OCI-LY7 (cell line): ENCODE results near the gene MYADM. TPM values are rescaled to one million over a fixed set of nuclear protein-coding genes. Genes with fewer than 3 reads are reported as not detected.
A peak's percentile ranks its signal among the peaks of the same experiment; 100 is the strongest.

Experiments used
- Bru-seq: library from RNA; stranded (reverse); fragments of 400-500 nt; gene quantifications from one replicate; lab custom pipeline; 2021; lab: Mats Ljungman, UMichigan
- BruChase-seq, 2 experiments: library from RNA; stranded (reverse); fragments of 400-500 nt; gene quantifications; one replicate each; lab custom pipeline; 2021; lab: Mats Ljungman, UMichigan
- BruUV-seq: library from RNA; stranded (reverse); fragments of 400-500 nt; replicated peaks from 2 replicates; lab custom pipeline; 2021; lab: Mats Ljungman, UMichigan
- CTCF ChIA-PET: fragments of 300-600 bp; sonication (Branson Sonifier 250); formaldehyde crosslinking; loops from one replicate; lab custom pipeline; 2022; ENCODE audit warnings: antibody characterized with exemption; ENCODE audit not compliant: unreplicated experiment; lab: Charles Lee
- POLR2A ChIA-PET: fragments of 300-600 bp; sonication (Branson Sonifier 250); formaldehyde crosslinking; loops from one replicate; lab custom pipeline; 2022; ENCODE audit warnings: antibody characterized with exemption; lab: Charles Lee
- DNase-seq: peaks from one replicate; pipeline ENCODE4 v3.0.0-alpha.2; 2015; ENCODE audit warnings: low spot score
- H2AFZ ChIP-seq: fragments of 200-600 bp; sonication (generic), shearing (Covaris generic); 2 replicates; pipeline ENCODE4 v1.6.1; 2014; ENCODE audit warnings: mild to moderate bottlenecking, antibody characterized with exemption, low read length, moderate library complexity
- H3K27ac ChIP-seq: fragments of 200-600 bp; sonication (generic); 2 replicates; pipeline ENCODE4 v1.5.1; 2014; ENCODE audit warnings: mixed run types, low read depth, mild to moderate bottlenecking, moderate library complexity, low read length, inconsistent platforms; ENCODE audit not compliant: poor library complexity, severe bottlenecking
- H3K36me3 ChIP-seq: fragments of 200-600 bp; sonication (generic); 2 replicates; pipeline ENCODE4 v1.6.1; 2014; ENCODE audit warnings: mild to moderate bottlenecking, antibody characterized with exemption, low read length, moderate library complexity, mixed read lengths; ENCODE audit not compliant: insufficient read depth
- H3K4me1 ChIP-seq: fragments of 200-600 bp; sonication (generic); 2 replicates; pipeline ENCODE4 v1.5.1; 2014; ENCODE audit warnings: mild to moderate bottlenecking, low read length; ENCODE audit not compliant: insufficient read depth, poor library complexity, severe bottlenecking
- H3K4me2 ChIP-seq: fragments of 200-600 bp; sonication (generic); 2 replicates; pipeline ENCODE4 v1.6.1; 2014; ENCODE audit warnings: mild to moderate bottlenecking, low read length
- H3K4me3 ChIP-seq: fragments of 200-600 bp; sonication (generic); 2 replicates; pipeline ENCODE4 v1.5.1; 2014; ENCODE audit warnings: mild to moderate bottlenecking, low read depth, low read length; ENCODE audit not compliant: poor library complexity, severe bottlenecking
- H3K79me2 ChIP-seq: fragments of 200-600 bp; sonication (generic); 2 replicates; pipeline ENCODE4 v1.6.1; 2016; ENCODE audit warnings: low read depth, mild to moderate bottlenecking, low read length, moderate library complexity, mixed read lengths; ENCODE audit not compliant: insufficient read depth
- H3K9me2 ChIP-seq: fragments of 200-600 bp; sonication (generic); 2 replicates; pipeline ENCODE4 v1.6.1; 2016; ENCODE audit warnings: mild to moderate bottlenecking, low read length, mixed read lengths; ENCODE audit not compliant: insufficient read depth
- H3K9me3 ChIP-seq: fragments of 200-600 bp; sonication (generic); 2 replicates; pipeline ENCODE4 v1.6.1; 2014; ENCODE audit warnings: mild to moderate bottlenecking, mixed run types, low read length, mixed read lengths
- H4K20me1 ChIP-seq: fragments of 200-600 bp; sonication (generic); 2 replicates; pipeline ENCODE4 v1.6.1; 2014; ENCODE audit warnings: mild to moderate bottlenecking, antibody characterized with exemption, low read length, moderate library complexity, mixed read lengths; ENCODE audit not compliant: insufficient read depth
- EZH2phosphoT487 ChIP-seq: fragments of 200-600 bp; sonication (generic); IDR thresholded peaks from 2 replicates; pipeline ENCODE4 v1.6.1; 2018; ENCODE audit warnings: low read depth, borderline replicate concordance, mild to moderate bottlenecking, mixed run types, antibody characterized with exemption, low read length, moderate library complexity, mixed read lengths
- intact Hi-C: fragments of 100-400 bp; cut with micrococcal nuclease; formaldehyde crosslinking; loops from one replicate; pipeline ENCODE4 v1.10.0; 2022; ENCODE audit not compliant: unreplicated experiment
- long read RNA-seq: library from polyadenylated mRNA; stranded (forward); transcript quantifications from one replicate; pipeline ENCODE4 v2.0.0, GENCODE V29; 2022
- total RNA-seq, 2 experiments: library from RNA; depleted of rRNA in 1 of 2; stranded (reverse); fragments of >200 nt in 1 of 2; shearing (Covaris generic) in 1 of 2; gene quantifications; 2 replicates each; pipeline ENCODE4 v1.2.3, GENCODE V29; 2014 to 2022
- TF ChIP-seq, protein P1 (sequence below): fragments of 200-600 bp; sonication (generic); conservative IDR thresholded peaks from 2 replicates; pipeline ENCODE4 v1.5.1; 2014; ENCODE audit warnings: mild to moderate bottlenecking, antibody characterized with exemption, low read length, moderate library complexity, mixed read lengths

Gene MYADM, protein sequence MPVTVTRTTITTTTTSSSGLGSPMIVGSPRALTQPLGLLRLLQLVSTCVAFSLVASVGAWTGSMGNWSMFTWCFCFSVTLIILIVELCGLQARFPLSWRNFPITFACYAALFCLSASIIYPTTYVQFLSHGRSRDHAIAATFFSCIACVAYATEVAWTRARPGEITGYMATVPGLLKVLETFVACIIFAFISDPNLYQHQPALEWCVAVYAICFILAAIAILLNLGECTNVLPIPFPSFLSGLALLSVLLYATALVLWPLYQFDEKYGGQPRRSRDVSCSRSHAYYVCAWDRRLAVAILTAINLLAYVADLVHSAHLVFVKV
- total RNA-seq (2014; rRNA removed; shearing (Covaris generic)), result 0.98 and 3.2 TPM in 2 replicates
- 0.55 and 0.82 TPM in 2 replicates for total RNA-seq (2022)
- percentile 23 among the genes with signal in this experiment for Bru-seq, nascent RNA
- percentile 25 among the genes with signal in this experiment for BruChase-seq, experiment 1, labeled RNA remaining after a 6-hour chase
- BruChase-seq, experiment 2, labeled RNA remaining after a 2-hour chase, result percentile 41 among the genes with signal in this experiment
- long read RNA-seq, result 0 reads

DNA sequence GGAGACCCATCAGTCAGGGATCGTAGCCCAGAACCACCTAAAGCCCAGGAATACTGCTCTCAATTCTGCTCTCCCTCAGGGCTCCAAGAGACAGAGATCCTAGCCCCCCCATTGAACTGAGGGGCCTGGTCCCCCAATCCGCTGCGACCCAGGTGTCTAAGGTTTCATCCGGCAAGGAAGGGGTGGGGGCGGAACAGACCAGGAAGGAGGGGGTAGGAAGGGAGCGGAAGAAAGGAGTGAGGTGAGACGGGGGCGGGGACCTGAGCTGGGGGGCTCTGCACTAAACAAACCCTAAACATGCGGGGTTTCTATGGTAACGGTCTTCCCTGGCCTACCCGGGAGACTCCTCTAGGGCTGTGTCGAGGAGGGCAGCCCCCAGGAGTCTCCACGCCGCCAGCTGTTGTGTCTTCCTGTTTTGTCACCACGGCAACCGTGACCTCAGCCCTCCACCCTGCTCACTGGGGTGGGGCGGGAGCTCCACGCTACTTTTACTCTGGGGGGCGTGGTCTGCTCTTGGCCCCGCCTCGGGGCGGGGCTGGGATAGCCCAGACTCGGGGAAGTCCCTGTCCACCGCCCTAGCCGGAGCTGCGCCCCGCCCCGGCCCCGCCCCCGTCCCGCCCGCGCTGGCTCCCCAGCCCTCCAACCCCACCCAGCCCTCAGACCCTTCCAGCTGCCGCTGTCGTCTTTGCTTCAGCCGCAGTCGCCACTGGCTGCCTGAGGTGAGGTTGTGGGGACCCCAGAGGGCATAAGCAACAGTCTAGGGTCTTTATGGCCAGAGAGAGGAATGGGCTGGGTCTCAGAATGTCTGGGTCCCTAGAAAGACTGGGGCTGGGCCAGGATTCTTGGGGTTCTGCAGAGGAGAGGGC is at the start of gene MYADM:
MYADM (plus strand) TSS at position 659 of the 866 bp plus-strand sequence. CDS start 5,647 bp downstream, outside the sequence.
- H3K4me1 ChIP-seq, result peaks cover 22% of the 10 kb centered on the region
- ChIA-PET POLR2A (no interaction called here), CTCF (no interaction called here)
- H3K9me3 ChIP-seq, result no peaks in the 10 kb centered on the region
- peak; percentile 97 for DNase-seq
- no peaks in the 10 kb centered on the region for H3K36me3 ChIP-seq
- H3K4me3 ChIP-seq, result peak within 1 kb of the TSS; percentile 66
- no peaks in the 10 kb centered on the region for H3K9me2 ChIP-seq
- intact Hi-C loops, result no loop called here
- H2AFZ ChIP-seq, result peak within 1 kb of the TSS; percentile 86
- TF ChIP-seq, protein P1, sequence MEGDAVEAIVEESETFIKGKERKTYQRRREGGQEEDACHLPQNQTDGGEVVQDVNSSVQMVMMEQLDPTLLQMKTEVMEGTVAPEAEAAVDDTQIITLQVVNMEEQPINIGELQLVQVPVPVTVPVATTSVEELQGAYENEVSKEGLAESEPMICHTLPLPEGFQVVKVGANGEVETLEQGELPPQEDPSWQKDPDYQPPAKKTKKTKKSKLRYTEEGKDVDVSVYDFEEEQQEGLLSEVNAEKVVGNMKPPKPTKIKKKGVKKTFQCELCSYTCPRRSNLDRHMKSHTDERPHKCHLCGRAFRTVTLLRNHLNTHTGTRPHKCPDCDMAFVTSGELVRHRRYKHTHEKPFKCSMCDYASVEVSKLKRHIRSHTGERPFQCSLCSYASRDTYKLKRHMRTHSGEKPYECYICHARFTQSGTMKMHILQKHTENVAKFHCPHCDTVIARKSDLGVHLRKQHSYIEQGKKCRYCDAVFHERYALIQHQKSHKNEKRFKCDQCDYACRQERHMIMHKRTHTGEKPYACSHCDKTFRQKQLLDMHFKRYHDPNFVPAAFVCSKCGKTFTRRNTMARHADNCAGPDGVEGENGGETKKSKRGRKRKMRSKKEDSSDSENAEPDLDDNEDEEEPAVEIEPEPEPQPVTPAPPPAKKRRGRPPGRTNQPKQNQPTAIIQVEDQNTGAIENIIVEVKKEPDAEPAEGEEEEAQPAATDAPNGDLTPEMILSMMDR, result no peak
- no peak for TF ChIP-seq EZH2phosphoT487
- H3K79me2 ChIP-seq, result no peaks in the 10 kb centered on the region
- peak within 1 kb of the TSS; percentile 79 for H3K4me2 ChIP-seq
- H3K27ac ChIP-seq, result no peak within 1 kb of the TSS
- no peaks in the 10 kb centered on the region for H4K20me1 ChIP-seq
- no TSS peak for BruUV-seq

DNA sequence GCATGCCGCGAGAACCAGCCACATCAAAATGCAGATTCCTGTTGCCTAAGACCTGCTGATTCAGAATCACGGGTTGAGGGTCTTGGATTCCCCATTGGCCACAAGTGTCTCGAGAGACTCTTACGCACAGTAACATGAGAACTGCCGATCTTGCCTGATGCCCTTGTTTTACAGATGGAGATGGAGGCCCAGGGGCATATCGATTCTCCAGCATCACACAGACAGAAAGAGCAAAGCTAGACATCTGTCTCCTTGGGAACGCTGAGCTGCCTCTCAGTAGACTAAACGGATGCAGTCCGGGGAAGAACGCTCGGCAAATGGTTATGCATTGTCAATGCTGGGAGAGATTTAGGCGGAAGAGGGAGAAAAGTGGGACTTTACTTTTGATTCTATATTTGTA is 48.9 kb upstream of the MYADM start:
- H2AFZ ChIP-seq, result no peak overlapping the region
- CTCF ChIA-PET, result no interaction called here
- BruUV-seq, result no TSS peak
- no peak for DNase-seq
- no peaks in the 10 kb centered on the region for H3K9me3 ChIP-seq
- intact Hi-C loops, result no loop called here
- no peaks in the 10 kb centered on the region for H3K4me1 ChIP-seq
- POLR2A ChIA-PET, result no interaction called here
- H3K27ac ChIP-seq, result no peak overlapping the region
- TF ChIP-seq, protein P1, result no peak
- TF ChIP-seq EZH2phosphoT487, result no peak
- no peak overlapping the region for H3K4me3 ChIP-seq
- no peaks in the 10 kb centered on the region for H4K20me1 ChIP-seq
- no peak overlapping the region for H3K4me2 ChIP-seq
- no peaks in the 10 kb centered on the region for H3K79me2 ChIP-seq
- H3K36me3 ChIP-seq, result no peaks in the 10 kb centered on the region
- no peaks in the 10 kb centered on the region for H3K9me2 ChIP-seq
